ENCODE results near the gene NUP160.
"Not testable (repeated sequence)": the region's sequence is repeated elsewhere in the genome, so short reads cannot be mapped to it uniquely, and the experiment has no call there.

Gene NUP160

GRCh38 chr11:47870404-47870803 lies 22.3 kb upstream of the NUP160 start:
- H3K27ac ChIP-seq: no peak overlapping the region
- POLR2A ChIA-PET (ENCODE audit: low non-redundant PET): no interaction called here
- CTCF ChIA-PET: no interaction called here
- TF ChIP-seq, protein P1, sequence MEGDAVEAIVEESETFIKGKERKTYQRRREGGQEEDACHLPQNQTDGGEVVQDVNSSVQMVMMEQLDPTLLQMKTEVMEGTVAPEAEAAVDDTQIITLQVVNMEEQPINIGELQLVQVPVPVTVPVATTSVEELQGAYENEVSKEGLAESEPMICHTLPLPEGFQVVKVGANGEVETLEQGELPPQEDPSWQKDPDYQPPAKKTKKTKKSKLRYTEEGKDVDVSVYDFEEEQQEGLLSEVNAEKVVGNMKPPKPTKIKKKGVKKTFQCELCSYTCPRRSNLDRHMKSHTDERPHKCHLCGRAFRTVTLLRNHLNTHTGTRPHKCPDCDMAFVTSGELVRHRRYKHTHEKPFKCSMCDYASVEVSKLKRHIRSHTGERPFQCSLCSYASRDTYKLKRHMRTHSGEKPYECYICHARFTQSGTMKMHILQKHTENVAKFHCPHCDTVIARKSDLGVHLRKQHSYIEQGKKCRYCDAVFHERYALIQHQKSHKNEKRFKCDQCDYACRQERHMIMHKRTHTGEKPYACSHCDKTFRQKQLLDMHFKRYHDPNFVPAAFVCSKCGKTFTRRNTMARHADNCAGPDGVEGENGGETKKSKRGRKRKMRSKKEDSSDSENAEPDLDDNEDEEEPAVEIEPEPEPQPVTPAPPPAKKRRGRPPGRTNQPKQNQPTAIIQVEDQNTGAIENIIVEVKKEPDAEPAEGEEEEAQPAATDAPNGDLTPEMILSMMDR (conservative IDR thresholded peaks at IDR 0.05; ENCODE audit: low read depth): no peak
- DNase-seq (ENCODE audit: low spot score): no peak

DNA sequence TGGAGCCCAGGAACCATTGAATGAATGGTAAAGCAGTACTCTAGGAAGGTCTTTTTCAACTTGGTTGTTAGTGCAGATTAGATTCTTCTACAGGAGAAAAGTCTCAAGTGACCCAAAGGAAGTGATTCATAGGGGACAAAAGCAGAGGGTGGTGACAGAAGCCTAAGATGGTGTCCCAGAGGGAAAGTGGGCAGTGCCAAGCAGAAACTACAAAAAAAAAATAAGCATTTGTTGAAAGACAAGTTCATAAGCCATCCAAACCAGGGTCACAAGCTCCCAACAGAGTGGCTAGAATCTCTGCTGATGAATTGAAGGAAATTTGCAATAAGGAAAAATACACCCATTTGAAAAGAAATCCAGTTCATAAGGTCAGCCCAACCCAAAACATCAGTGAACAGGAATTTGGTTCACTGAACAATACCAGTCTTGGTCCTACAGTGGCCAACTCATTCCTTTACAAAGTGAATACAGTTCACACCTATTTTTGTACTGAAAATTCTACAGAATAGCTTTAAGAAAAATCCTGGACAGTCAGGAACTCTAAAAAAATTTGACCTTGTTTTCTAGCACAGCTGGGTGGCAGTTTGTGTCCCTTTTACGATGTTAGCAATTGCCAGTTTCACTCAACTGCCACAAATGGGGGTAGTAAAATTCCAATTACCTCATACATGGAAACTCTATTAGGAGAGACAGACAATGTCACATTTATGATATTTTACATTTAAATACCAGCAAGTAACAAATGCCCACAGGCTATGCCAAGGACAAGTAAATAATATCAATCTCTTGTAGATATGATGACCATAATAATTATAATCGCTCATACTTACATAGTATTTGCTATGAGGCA lies 21.6 kb upstream of the NUP160 start:
- no peak for DNase-seq (ENCODE audit: low spot score)
- CTCF ChIA-PET: no interaction called here

GRCh38 chr11:47867823-47868222 lies 19.7 kb upstream of the NUP160 start:
- DNase-seq (ENCODE audit: low spot score): no peak
- ChIA-PET POLR2A (ENCODE audit: low non-redundant PET) (no interaction called here), CTCF (no interaction called here)
- no peak overlapping the region for H3K27ac ChIP-seq
- TF ChIP-seq, protein P1 (conservative IDR thresholded peaks at IDR 0.05; ENCODE audit: low read depth): no peak

More for the DNA sequence above, 21.6 kb upstream of the NUP160 start:
- TF ChIP-seq, protein P1 (conservative IDR thresholded peaks at IDR 0.05; ENCODE audit: low read depth): no peak
- POLR2A ChIA-PET (ENCODE audit: low non-redundant PET): no interaction called here
- no peak overlapping the region for H3K27ac ChIP-seq

- CTCF ChIA-PET; H3K27ac ChIP-seq; DNase-seq (ENCODE audit: low spot score): not testable (repeated sequence)
- POLR2A ChIA-PET (ENCODE audit: low non-redundant PET): interaction anchor here (0.5 kb wide), 1 partner anchor 14 kb away, joined by 4 read pairs; no protein-coding TSS in a partner anchor
Observed at GRCh38 chr11:47866892-47867291, 18.7 kb upstream of the NUP160 start.

GRCh38 chr11:47864901-47865300 lies 16.8 kb upstream of the NUP160 start:
- DNase-seq (ENCODE audit: low spot score): no peak
- H3K27ac ChIP-seq: no peak overlapping the region
- TF ChIP-seq, protein P1 (conservative IDR thresholded peaks at IDR 0.05; ENCODE audit: low read depth): no peak
- ChIA-PET CTCF (no interaction called here), POLR2A (ENCODE audit: low non-redundant PET) (no interaction called here)

- TF ChIP-seq, protein P1 (conservative IDR thresholded peaks at IDR 0.05; ENCODE audit: low read depth): no peak
- CTCF ChIA-PET: interaction anchor here (0.6 kb wide), 1 partner anchor 11 kb away, joined by 7 read pairs; no protein-coding TSS in a partner anchor
- POLR2A ChIA-PET (ENCODE audit: low non-redundant PET): no interaction called here
- H3K27ac ChIP-seq: no peak overlapping the region
- no peak for DNase-seq (ENCODE audit: low spot score)
Observed at GRCh38 chr11:47863898-47864430, 15.8 kb upstream of the NUP160 start.

All from RWPE1 (cell line).